Neuronal stem cell (in vitro differentiated cells): Measurements from ENCODE around the gene NFKBIB.
"Not testable (repeated sequence)": the region's sequence is repeated elsewhere in the genome, so short reads cannot be mapped to it uniquely, and the experiment has no call there.

Source experiments
- DNase-seq: peaks from one replicate; pipeline ENCODE4 v3.0.0-alpha.2; 2013; ENCODE audit warnings: low spot score
- H2AFZ ChIP-seq: one replicate; pipeline ENCODE4 v1.6.1; 2013; ENCODE audit warnings: mild to moderate bottlenecking, low read length, inconsistent platforms
- H2AK5ac ChIP-seq: 2 replicates; pipeline ENCODE4 v1.6.1; 2013; ENCODE audit warnings: low read depth, mild to moderate bottlenecking, inconsistent platforms, low read length, moderate library complexity, mixed read lengths
- H2BK120ac ChIP-seq: 2 replicates; pipeline ENCODE4 v1.6.1; 2013; ENCODE audit warnings: low read depth, mild to moderate bottlenecking, inconsistent platforms, low read length, moderate library complexity, mixed read lengths
- H2BK12ac ChIP-seq: one replicate; pipeline ENCODE4 v1.6.1; 2013; ENCODE audit warnings: low read length, inconsistent platforms
- H2BK15ac ChIP-seq: 2 replicates; pipeline ENCODE4 v1.6.1; 2013; ENCODE audit warnings: mild to moderate bottlenecking, low read length, inconsistent platforms, mixed read lengths
- H2BK5ac ChIP-seq: one replicate; pipeline ENCODE4 v1.6.1; 2013; ENCODE audit warnings: inconsistent platforms, mild to moderate bottlenecking, low read length, moderate library complexity
- H3K14ac ChIP-seq: one replicate; pipeline ENCODE4 v1.6.1; 2013; ENCODE audit warnings: low read length, inconsistent platforms
- H3K18ac ChIP-seq: 2 replicates; pipeline ENCODE4 v1.6.1; 2013; ENCODE audit warnings: low read length, inconsistent platforms
- H3K23ac ChIP-seq: 2 replicates; pipeline ENCODE4 v1.6.1; 2013; ENCODE audit warnings: low read depth, mild to moderate bottlenecking, mixed read lengths, low read length, inconsistent platforms; ENCODE audit not compliant: poor library complexity
- H3K27ac ChIP-seq: replicated peaks from 3 replicates; pipeline ENCODE4 v1.5.1; 2013; ENCODE audit warnings: low read length, inconsistent platforms
- H3K27me3 ChIP-seq, 3 experiments: 2 replicates each; pipeline ENCODE4 v1.6.1; 2013; ENCODE audit warnings: low read length in 3 of 3, mild to moderate bottlenecking in 2 of 3, inconsistent platforms in 1 of 3, low read depth in 1 of 3, mixed read lengths in 1 of 3, moderate library complexity in 1 of 3; ENCODE audit not compliant: control insufficient read depth in 3 of 3, insufficient read depth in 3 of 3
- H3K36me3 ChIP-seq, 2 donors: replicated peaks in 1 of 2; 2 replicates each; pipeline ENCODE4 v1.6.1; 2013; ENCODE audit warnings: low read length in 2 of 2; ENCODE audit not compliant: control insufficient read depth in 2 of 2, insufficient read depth in 2 of 2
- H3K4ac ChIP-seq: 2 replicates; pipeline ENCODE4 v1.6.1; 2013; ENCODE audit warnings: inconsistent platforms, mild to moderate bottlenecking, low read length, moderate library complexity
- H3K4me1 ChIP-seq, 2 donors: 1 replicate in 1 of 2; 2 replicates in 1 of 2; pipeline ENCODE4 v1.6.1; 2013; ENCODE audit warnings: low read length in 2 of 2, low read depth in 1 of 2; ENCODE audit not compliant: control insufficient read depth in 2 of 2, insufficient read depth in 1 of 2
- H3K4me2 ChIP-seq: one replicate; pipeline ENCODE4 v1.6.1; 2013; ENCODE audit warnings: mild to moderate bottlenecking, low read length, inconsistent platforms; ENCODE audit not compliant: insufficient read depth, poor library complexity, severe bottlenecking
- H3K4me3 ChIP-seq, 2 donors: 2 replicates each; pipeline ENCODE4 v1.5.1; 2013; ENCODE audit warnings: low read length in 2 of 2, mild to moderate bottlenecking in 2 of 2, inconsistent platforms in 1 of 2, moderate library complexity in 1 of 2
- H3K79me1 ChIP-seq: one replicate; pipeline ENCODE4 v1.6.1; 2013; ENCODE audit warnings: low read depth, mild to moderate bottlenecking, inconsistent platforms, low read length, moderate library complexity
- H3K9ac ChIP-seq: one replicate; pipeline ENCODE4 v1.6.1; 2013; ENCODE audit warnings: mild to moderate bottlenecking, low read depth, low read length, inconsistent platforms; ENCODE audit not compliant: poor library complexity
- H3K9me3 ChIP-seq, 2 donors: replicated peaks in 1 of 2; 2 replicates each; pipeline versions ENCODE3 to v1.6.1; 2013; ENCODE audit warnings: low read length in 2 of 2, mild to moderate bottlenecking in 2 of 2, inconsistent platforms in 1 of 2, low read depth in 1 of 2, mixed read lengths in 1 of 2, moderate library complexity in 1 of 2; ENCODE audit not compliant: control insufficient read depth in 2 of 2, insufficient read depth in 1 of 2
- H4K8ac ChIP-seq: one replicate; pipeline ENCODE4 v1.6.1; 2013; ENCODE audit warnings: low read depth, mild to moderate bottlenecking, inconsistent platforms, low read length, moderate library complexity
- H4K91ac ChIP-seq: one replicate; pipeline ENCODE4 v1.6.1; 2013; ENCODE audit warnings: low read length, low read depth, mild to moderate bottlenecking, inconsistent platforms; ENCODE audit not compliant: poor library complexity
- WGBS, 2 donors: extraction: QIAGEN DNeasy Blood & Tissue Kit; methylation state at CpG; one replicate each; pipeline ENCODE4 v1.1.7; 2013; ENCODE audit warnings: missing lambda C conversion rate in 2 of 2, mixed read lengths in 1 of 2; ENCODE audit not compliant: insufficient read length in 2 of 2, insufficient replicate concordance in 1 of 2; ENCODE audit errors: extremely low coverage in 2 of 2; 5-methylcytosine and 5-hydroxymethylcytosine counted together

The NFKBIB gene

DNA sequence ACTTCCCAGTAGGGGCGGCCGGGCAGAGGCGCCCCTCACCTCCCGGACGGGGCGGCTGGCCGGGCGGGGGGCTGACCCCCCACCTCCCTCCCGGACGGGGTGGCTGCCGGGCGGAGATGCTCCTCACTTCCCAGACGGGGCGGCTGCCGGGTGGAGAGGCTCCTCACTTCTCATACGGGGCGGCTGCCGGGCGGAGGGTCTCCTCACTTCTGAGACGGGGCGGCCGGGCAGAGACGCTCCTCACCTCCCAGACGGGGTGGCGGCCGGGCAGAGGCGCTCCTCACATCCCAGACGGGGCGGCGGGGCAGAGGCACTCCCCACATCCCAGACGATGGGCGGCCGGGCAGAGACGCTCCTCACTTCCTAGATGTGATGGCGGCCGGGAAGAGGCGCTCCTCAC lies 44.0 kb upstream of the NFKBIB start:
- DNase-seq = not testable (repeated sequence)
- no CpG with 5 or more reads among the region's 37 CpGs for WGBS, 2 donors

DNA sequence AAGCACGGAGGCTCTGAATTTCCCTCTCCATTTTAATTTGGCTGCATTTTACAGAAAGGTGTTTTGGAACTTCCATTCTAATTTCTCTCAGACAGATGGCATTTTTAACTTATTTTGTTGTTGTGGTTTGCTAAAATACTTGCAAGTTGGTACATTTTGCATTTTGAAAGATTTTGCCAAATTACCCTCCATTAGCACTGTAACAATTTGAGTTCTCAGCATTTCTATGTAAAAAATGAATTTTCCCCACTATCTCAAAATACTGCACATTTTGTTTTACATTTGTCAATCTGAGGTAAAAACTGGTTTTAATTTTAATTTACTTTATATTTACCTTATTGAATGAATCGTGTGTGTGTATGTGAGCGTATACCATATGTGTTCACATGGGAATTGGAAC lies 43.0 kb upstream of the NFKBIB start:
- Histone ChIP-seq H3K4me3 (no peak overlapping the region), H3K9me3 (peaks cover 0 to 6% of the 10 kb centered on the region in 2 donors), H3K23ac (no peak overlapping the region), H2BK12ac (no peak overlapping the region), H4K8ac (no peak overlapping the region), H3K14ac (no peak overlapping the region), H3K18ac (no peak overlapping the region), H2BK5ac (no peak overlapping the region), H3K9ac (no peak overlapping the region), H2BK15ac (no peak overlapping the region), H2AFZ (no peak overlapping the region), H3K27me3 (no peaks in the 10 kb centered on the region), H3K79me1 (no peaks in the 10 kb centered on the region), H4K91ac (no peak overlapping the region), H3K27ac (no peak overlapping the region), H2BK120ac (no peak overlapping the region), H3K4ac (no peak overlapping the region), H3K4me2 (no peak overlapping the region), H3K4me1 (peaks cover 0 to 6% of the 10 kb centered on the region in 2 donors), H2AK5ac (no peak overlapping the region), H3K36me3 (no peaks in the 10 kb centered on the region)
- no peak for DNase-seq
- no CpG with 5 or more reads among the region's 3 CpGs for WGBS, 2 donors

More for the DNA sequence above, 44.0 kb upstream of the NFKBIB start:
- not testable (repeated sequence) for H4K8ac ChIP-seq, H3K27ac ChIP-seq, H3K4me2 ChIP-seq, H3K9ac ChIP-seq, H3K9me3 ChIP-seq, H3K4ac ChIP-seq, H3K79me1 ChIP-seq, H2BK5ac ChIP-seq, H2AK5ac ChIP-seq, H3K27me3 ChIP-seq, H3K14ac ChIP-seq, H2BK15ac ChIP-seq, H3K23ac ChIP-seq, H3K4me3 ChIP-seq, H4K91ac ChIP-seq, H3K36me3 ChIP-seq, H2BK120ac ChIP-seq, H3K4me1 ChIP-seq, H3K18ac ChIP-seq, H2BK12ac ChIP-seq, H2AFZ ChIP-seq

DNA sequence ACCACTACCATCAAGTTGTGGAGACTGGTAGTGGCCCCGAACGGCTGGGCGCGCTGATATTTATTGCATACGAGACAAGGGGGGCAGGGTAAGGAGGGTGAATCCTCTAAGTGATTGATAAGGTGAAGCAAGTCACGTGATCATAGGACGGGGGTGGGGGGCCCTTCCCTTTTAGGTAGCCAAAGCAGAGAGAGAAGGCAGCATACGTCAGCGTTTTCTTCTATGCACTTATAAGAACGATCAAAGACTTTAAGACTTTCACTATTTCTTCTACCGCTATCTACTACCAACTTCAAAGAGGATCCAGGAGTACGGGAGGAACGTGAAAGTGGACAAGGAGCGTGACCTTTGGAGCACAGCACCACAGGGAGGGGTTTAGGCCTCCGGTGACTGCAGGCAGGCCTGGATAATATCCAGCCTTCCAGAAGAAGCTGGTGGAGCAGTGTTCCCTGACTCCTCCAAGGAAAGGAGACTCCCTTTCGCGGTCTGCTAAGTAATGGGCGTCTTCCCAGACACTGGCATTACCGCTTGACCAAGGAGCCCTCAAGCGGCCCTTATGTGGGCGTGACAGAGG lies 40.1 kb upstream of the NFKBIB start:
- H3K23ac ChIP-seq, H3K18ac ChIP-seq, H2BK15ac ChIP-seq, H3K4me1 ChIP-seq, H3K9ac ChIP-seq, H2BK120ac ChIP-seq, H3K27ac ChIP-seq, H2AK5ac ChIP-seq, H3K14ac ChIP-seq, H4K8ac ChIP-seq, H4K91ac ChIP-seq, H3K4me3 ChIP-seq, H3K36me3 ChIP-seq, H3K79me1 ChIP-seq, H3K4me2 ChIP-seq, H3K9me3 ChIP-seq, H2BK5ac ChIP-seq, H3K27me3 ChIP-seq, H3K4ac ChIP-seq, H2BK12ac ChIP-seq, DNase-seq: not testable (repeated sequence)
- no CpG with 5 or more reads among the region's 21 CpGs for WGBS, 2 donors
- H2AFZ ChIP-seq = peak overlapping the region; percentile 40

DNA sequence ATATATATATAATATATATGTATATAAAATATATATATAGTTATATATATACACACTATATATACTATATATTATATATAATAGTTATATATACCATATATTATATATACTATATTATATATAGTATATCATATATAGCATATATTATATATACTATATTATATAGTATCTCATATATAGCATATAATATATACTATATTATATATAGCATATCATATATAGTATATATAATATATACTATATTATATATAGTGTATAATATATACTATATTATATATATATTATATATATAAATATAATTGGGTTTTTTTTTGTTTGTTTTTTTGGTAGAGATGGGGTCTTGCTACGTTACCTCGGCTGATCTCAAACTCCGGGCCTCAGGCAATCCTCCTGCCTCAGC lies 38.4 kb upstream of the NFKBIB start:
- H4K91ac ChIP-seq = no peak overlapping the region
- H3K4me1 ChIP-seq = peaks cover 0 to 2% of the 10 kb centered on the region in 2 donors
- H4K8ac ChIP-seq = no peak overlapping the region
- H3K4me2 ChIP-seq = no peak overlapping the region
- H3K4ac ChIP-seq = no peak overlapping the region
- no peak overlapping the region for H3K23ac ChIP-seq
- no CpG with 5 or more reads among the region's 3 CpGs for WGBS, 2 donors
- H3K14ac ChIP-seq = no peak overlapping the region
- H2BK120ac ChIP-seq = no peak overlapping the region
- no peak overlapping the region for H3K27ac ChIP-seq
- no peak overlapping the region for H3K4me3 ChIP-seq
- H3K9ac ChIP-seq = no peak overlapping the region
- peaks cover 0 to 6% of the 10 kb centered on the region in 2 donors for H3K9me3 ChIP-seq
- no peak overlapping the region for H3K18ac ChIP-seq
- H2BK15ac ChIP-seq = no peak overlapping the region
- no peak for DNase-seq
- no peak overlapping the region for H2AFZ ChIP-seq
- no peak overlapping the region for H2BK12ac ChIP-seq
- no peak overlapping the region for H2BK5ac ChIP-seq
- H3K36me3 ChIP-seq = no peaks in the 10 kb centered on the region
- no peak overlapping the region for H2AK5ac ChIP-seq
- H3K27me3 ChIP-seq = no peaks in the 10 kb centered on the region
- H3K79me1 ChIP-seq = no peaks in the 10 kb centered on the region
